Psoas muscle (tissue), 8 donors: ENCODE data around the gene OSBPL3. TPM values are rescaled to one million over a fixed set of nuclear protein-coding genes. Genes with fewer than 3 reads are reported as not detected.

Experiments
- ATAC-seq, 4 donors: fragments of 200-7000 bp; cut with Tn5 transposase; one replicate each; pipeline ENCODE4 v1.9.1; 2020; ENCODE audit warnings: moderate library complexity in 3 of 4, mild to moderate bottlenecking in 2 of 4
- DNase-seq, 2 donors: peaks; one replicate each; pipeline ENCODE4 v3.0.0-alpha.2; 2020
- H3K27ac ChIP-seq: fragments of 200-600 bp; one replicate; pipeline ENCODE4 v1.8.0; 2022
- H3K27me3 ChIP-seq, 3 donors: fragments of 200-600 bp in 1 of 3; one replicate each; pipeline versions ENCODE4 v1.6.1 to v1.8.0; 2013 to 2022; ENCODE audit warnings: low read length in 2 of 3, mild to moderate bottlenecking in 2 of 3, moderate library complexity in 1 of 3; ENCODE audit not compliant: insufficient read depth in 3 of 3
- H3K36me3 ChIP-seq, 2 donors: fragments of 200-600 bp in 1 of 2; one replicate each; pipeline versions ENCODE4 v1.6.1 to v1.8.0; 2013 to 2022; ENCODE audit warnings: low read depth in 1 of 2, mild to moderate bottlenecking in 1 of 2, moderate library complexity in 1 of 2; ENCODE audit not compliant: insufficient read depth in 1 of 2
- H3K4me1 ChIP-seq: fragments of 200-600 bp; one replicate; pipeline ENCODE4 v1.8.0; 2022
- H3K4me3 ChIP-seq: fragments of 200-600 bp; one replicate; pipeline ENCODE4 v1.8.0; 2022; ENCODE audit warnings: mild to moderate bottlenecking
- H3K9me3 ChIP-seq: fragments of 200-600 bp; one replicate; pipeline ENCODE4 v1.8.0; 2022
- WGBS, 3 donors: extraction: QIAGEN DNeasy Blood & Tissue Kit; methylation state at CpG; one replicate each; pipeline versions ENCODE4 v1.1.6 to v1.1.7; 2013; 5-methylcytosine and 5-hydroxymethylcytosine counted together
- intact Hi-C, 2 donors: fragments of 100-400 bp; cut with DNase I; formaldehyde crosslinking; loops; one replicate each; pipeline versions ENCODE4 v1.11.0 to v1.14.2; 2022
- polyA plus RNA-seq, 3 donors: library from polyadenylated mRNA; stranded (reverse); fragments of 200-250 nt; gene quantifications; one replicate each; pipeline ENCODE4 v1.2.3, GENCODE V29; 2013
- total RNA-seq, 4 donors: library from RNA; stranded (reverse); fragmentation: NEBNext Ultra II Directional in 2 of 4; extraction: Animal tissue kit (Norgen Biotek cat#: 25700) in 2 of 4; gene quantifications; one replicate each; pipeline versions ENCODE4 v1.2.1 to v1.2.4, GENCODE V29; 2021 to 2023
- TF ChIP-seq, protein P1 (sequence below): fragments of 200-600 bp; IDR thresholded peaks from one replicate; pipeline ENCODE4 v1.8.0; 2022; ENCODE audit warnings: antibody characterized with exemption
- donor health status: healthy with polysubstance abuse.
- donor health status: DM: no; HTN: no; CAD: no; lungs with moderate emphysema.
- donor health status: Bipolar disorder and iron deficiency.
- donor health status: healthy.
- donor health status: DM: yes; HTN: yes; CAD: no.
- donor health status: DM: no; HTN: no; CAD: no.
- donor health status: DM: no; HTN: no; CAD: no.
- donor health status: DM: yes; HTN: yes; CAD: no.

The OSBPL3 gene
- total and polyA plus RNA-seq, 7 donors, result 1.9 to 8.7 (median 4.2) TPM

DNA sequence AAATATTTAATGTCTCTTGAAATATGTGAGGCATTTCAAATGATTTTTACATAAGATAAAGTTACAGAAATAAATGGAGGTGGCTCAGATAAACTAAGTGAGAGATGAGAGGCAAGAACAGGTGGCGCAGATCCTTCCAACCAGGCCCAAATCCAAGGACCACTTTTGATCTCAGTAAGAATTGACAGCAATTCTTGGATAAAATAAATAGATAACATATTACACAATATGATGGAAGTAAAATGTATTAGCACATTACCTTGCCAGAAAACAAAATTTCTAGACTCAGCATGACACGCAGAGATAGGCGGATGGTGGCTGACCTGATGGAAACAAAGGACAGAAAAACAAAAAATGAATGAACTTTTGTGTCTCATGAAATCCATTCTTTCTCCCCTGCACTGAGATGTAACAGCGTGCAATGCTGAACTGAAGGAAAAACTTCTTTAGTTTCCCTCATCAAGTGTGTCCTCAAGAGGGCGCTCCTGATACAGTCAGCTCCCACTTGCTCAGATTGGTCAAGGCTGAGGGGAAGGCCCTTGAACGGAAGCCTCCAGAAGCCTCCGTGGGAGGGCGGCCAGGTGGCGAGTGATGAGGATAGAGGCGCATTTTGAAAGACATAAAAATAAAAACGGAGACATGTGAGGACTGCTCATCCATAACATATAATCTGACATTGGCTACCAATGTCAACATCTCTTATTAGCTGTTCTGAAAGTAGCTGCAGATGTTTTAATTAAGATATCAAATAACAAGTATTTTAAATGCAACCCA is 159.9 kb downstream of the OSBPL3 start:
- peak; percentile 77 to 86 for DNase-seq
- Histone ChIP-seq H3K4me1 (peaks cover 8% of the 10 kb centered on the region), H3K27ac (no peak overlapping the region), H3K27me3 (no peaks in the 10 kb centered on the region), H3K9me3 (no peaks in the 10 kb centered on the region), H3K36me3 (peaks cover 0 to 5% of the 10 kb centered on the region in 2 donors), H3K4me3 (no peak overlapping the region)
- 11 to 14% (median 11%) methylated on average over 11 of the region's 11 CpGs for WGBS, 3 donors
- ATAC-seq, result peak; percentile 91 to 95 (median 94)
- TF ChIP-seq, protein P1, sequence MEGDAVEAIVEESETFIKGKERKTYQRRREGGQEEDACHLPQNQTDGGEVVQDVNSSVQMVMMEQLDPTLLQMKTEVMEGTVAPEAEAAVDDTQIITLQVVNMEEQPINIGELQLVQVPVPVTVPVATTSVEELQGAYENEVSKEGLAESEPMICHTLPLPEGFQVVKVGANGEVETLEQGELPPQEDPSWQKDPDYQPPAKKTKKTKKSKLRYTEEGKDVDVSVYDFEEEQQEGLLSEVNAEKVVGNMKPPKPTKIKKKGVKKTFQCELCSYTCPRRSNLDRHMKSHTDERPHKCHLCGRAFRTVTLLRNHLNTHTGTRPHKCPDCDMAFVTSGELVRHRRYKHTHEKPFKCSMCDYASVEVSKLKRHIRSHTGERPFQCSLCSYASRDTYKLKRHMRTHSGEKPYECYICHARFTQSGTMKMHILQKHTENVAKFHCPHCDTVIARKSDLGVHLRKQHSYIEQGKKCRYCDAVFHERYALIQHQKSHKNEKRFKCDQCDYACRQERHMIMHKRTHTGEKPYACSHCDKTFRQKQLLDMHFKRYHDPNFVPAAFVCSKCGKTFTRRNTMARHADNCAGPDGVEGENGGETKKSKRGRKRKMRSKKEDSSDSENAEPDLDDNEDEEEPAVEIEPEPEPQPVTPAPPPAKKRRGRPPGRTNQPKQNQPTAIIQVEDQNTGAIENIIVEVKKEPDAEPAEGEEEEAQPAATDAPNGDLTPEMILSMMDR, result peak; percentile 85
- intact Hi-C loops, result loop anchor here (2.0 to 5.0 kb wide), 3 partner anchors 62 to 251 kb away; partner anchors contain the start of gene OSBPL3 (in 1 of the 2)

DNA sequence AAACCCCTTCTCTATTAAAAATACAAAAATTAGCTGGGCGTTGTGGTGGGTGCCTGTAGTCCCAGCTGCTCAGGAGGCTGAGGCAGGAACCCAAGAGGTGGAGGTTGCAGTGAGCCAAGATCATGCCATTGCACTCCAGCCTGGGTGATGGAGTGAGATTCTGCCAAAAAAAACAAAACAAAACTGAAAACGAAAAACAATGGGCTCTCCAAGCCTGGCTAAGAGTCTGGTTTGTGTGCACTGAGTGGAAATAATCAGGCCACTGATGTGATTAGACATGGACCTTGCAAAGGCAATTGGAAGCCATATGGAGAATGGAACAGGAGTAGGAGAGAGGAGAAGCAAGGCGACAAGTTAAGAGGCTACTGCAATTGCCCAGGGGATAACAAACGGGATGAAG is 162.6 kb downstream of the OSBPL3 start:
- Histone ChIP-seq H3K9me3 (no peaks in the 10 kb centered on the region), H3K36me3 (peaks cover 0 to 5% of the 10 kb centered on the region in 2 donors), H3K4me3 (no peak overlapping the region), H3K27me3 (no peaks in the 10 kb centered on the region), H3K4me1 (peaks cover 8% of the 10 kb centered on the region), H3K27ac (no peak overlapping the region)
- DNase-seq (no peak), ATAC-seq (no peak)
- intact Hi-C loops, result no loop called here
- 60 to 64% (median 62%) methylated on average over 4 of the region's 4 CpGs for WGBS, 3 donors
- TF ChIP-seq, protein P1, result no peak

DNA sequence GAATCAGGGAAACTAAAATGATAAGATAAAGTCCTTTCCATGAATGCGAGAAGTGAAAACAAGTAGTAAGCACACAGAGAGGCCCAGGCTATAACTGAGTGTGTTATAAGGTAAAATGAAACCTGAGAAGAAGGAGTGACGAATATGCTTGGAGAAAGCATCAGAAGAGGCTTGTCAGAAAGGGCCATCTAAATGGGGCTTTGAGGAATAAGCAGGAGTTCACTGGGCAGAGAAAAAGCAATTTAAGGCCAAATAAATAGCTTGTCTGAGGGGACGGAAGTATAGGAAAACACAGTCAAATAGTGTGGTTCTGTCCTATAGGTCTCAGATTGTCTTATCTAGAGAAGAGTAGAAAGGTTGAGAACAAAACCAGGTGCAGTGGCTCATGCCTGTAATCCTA is 163.1 kb downstream of the OSBPL3 start:
- ATAC-seq (no peak), DNase-seq (no peak)
- no peak overlapping the region for H3K27ac ChIP-seq
- H3K9me3 ChIP-seq, result no peaks in the 10 kb centered on the region
- peaks cover 8% of the 10 kb centered on the region for H3K4me1 ChIP-seq
- peaks cover 0 to 5% of the 10 kb centered on the region in 2 donors for H3K36me3 ChIP-seq
- no peaks in the 10 kb centered on the region for H3K27me3 ChIP-seq
- 92 to 95% (median 95%) methylated on average over 3 of the region's 3 CpGs for WGBS, 3 donors
- intact Hi-C loops, result no loop called here
- H3K4me3 ChIP-seq, result no peak overlapping the region
- TF ChIP-seq, protein P1, result no peak

DNA sequence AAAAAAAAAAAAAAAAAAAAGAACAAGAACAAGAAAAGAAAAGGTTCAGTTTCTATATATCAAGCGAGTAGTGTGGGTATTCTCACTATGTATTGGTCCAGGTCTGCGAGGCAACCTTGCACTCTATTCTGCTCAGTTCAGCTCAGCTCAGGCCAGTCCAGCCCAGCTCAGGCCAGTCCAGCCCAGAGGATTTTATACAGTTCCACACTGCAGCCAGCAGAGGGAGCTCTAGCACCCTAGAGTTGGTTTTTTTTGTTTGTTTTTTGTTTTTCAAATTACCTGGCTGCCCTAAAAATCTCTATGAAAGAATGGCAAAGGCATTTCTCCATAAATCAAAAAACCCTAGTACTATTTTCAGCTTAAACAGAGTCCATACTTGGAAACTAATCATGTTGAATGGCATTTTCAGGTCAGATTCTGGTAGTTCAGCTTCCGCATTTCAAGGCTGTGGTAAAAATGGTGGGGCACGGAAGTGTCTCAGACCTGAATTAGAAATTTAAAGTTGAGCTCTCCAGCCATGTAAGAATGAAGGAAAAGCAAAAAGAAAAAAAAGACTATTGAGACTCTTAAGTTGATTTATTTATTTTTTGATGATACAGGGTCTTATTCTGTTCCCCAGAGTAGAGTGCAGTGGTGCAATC is 167.6 kb downstream of the OSBPL3 start:
- Histone ChIP-seq H3K4me3 (no peak overlapping the region), H3K27ac (no peak overlapping the region), H3K4me1 (no peaks in the 10 kb centered on the region), H3K27me3 (no peaks in the 10 kb centered on the region), H3K9me3 (no peaks in the 10 kb centered on the region), H3K36me3 (peaks cover 0 to 12% of the 10 kb centered on the region in 2 donors)
- ATAC-seq (peak; percentile 79 to 93 (median 90)), DNase-seq (peak; percentile 40 to 64)
- TF ChIP-seq, protein P1, result peak; percentile 87
- intact Hi-C loops, result loop anchor here (2.0 to 5.0 kb wide), 4 partner anchors 165 to 285 kb away; no protein-coding TSS in a partner anchor
- WGBS, 3 donors, result 53 to 64% (median 58%) methylated on average over 4 of the region's 4 CpGs
